ENCODE data around the gene MAJIN.

Gene MAJIN

GRCh38 chr11:64923151-64923661 is 48.7 kb downstream of the MAJIN start:
- TF ChIP-seq CTCF (IDR thresholded peaks at IDR 0.05; ENCODE audit: insufficient read depth, low read length, poor library complexity, severe bottlenecking) = no peak
- no peak for TF ChIP-seq EZH2phosphoT487 (conservative IDR thresholded peaks at IDR 0.05; ENCODE audit: low read length)
- no peak overlapping the region for H2AFZ ChIP-seq (ENCODE audit: low read depth, low read length, severe bottlenecking)
- H3K27ac ChIP-seq (ENCODE audit: low read depth, low read length) = no peak overlapping the region
- peaks cover under 1% of the 10 kb centered on the region; the same call in 1 of the 2 replicates for H3F3A ChIP-seq (ENCODE audit: insufficient read depth)
- no peak overlapping the region for H3K4me2 ChIP-seq (ENCODE audit: low read depth, low read length, poor library complexity, severe bottlenecking)
- no peaks in the 10 kb centered on the region for H3K9me2 ChIP-seq (replicated peaks; ENCODE audit: insufficient read depth, low read length)
- no peaks in the 10 kb centered on the region for H3K9me3 ChIP-seq (ENCODE audit: insufficient read depth, low read length)
- H3K27me3 ChIP-seq (ENCODE audit: low read length) = no peaks in the 10 kb centered on the region
- H3K4me3 ChIP-seq (ENCODE audit: insufficient read depth, low read length, poor library complexity, severe bottlenecking) = no peak overlapping the region
- no peaks in the 10 kb centered on the region for H3K36me3 ChIP-seq (ENCODE audit: low read length)
- no peak overlapping the region for H3K9ac ChIP-seq (ENCODE audit: low read length)
- H3K79me2 ChIP-seq (ENCODE audit: insufficient read depth, low read length) = no peaks in the 10 kb centered on the region
- H4K20me1 ChIP-seq (ENCODE audit: low read depth, low read length) = no peaks in the 10 kb centered on the region

DNA sequence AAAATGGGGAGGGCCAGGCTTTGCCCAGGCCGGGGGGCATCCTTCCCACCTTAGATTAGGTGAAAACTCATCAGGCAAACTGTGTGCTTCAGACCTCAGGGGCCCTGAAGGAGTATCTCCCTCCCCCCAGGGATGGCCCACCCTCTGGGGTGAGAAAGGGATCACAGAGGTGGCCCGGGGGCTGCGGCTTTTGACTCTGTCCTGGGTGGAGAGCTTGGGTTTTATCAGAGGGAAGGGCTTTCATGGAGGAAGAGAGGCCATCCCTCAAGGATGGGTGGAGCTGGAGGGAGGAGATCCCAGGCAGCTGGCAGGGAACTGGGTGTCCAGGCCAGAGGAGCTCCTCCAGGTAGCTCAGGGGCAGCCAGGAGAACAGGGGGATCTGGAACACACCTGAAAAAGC is 50.5 kb downstream of the MAJIN start:
- H2AFZ ChIP-seq (ENCODE audit: low read depth, low read length, severe bottlenecking) = no peak overlapping the region
- peaks cover 6% of the 10 kb centered on the region for H3F3A ChIP-seq (ENCODE audit: insufficient read depth)
- no peaks in the 10 kb centered on the region for H3K36me3 ChIP-seq (ENCODE audit: low read length)
- H3K9me3 ChIP-seq (ENCODE audit: insufficient read depth, low read length) = no peaks in the 10 kb centered on the region
- H3K27ac ChIP-seq (ENCODE audit: low read depth, low read length) = no peak overlapping the region
- TF ChIP-seq EZH2phosphoT487 (conservative IDR thresholded peaks at IDR 0.05; ENCODE audit: low read length) = no peak
- TF ChIP-seq CTCF (IDR thresholded peaks at IDR 0.05; ENCODE audit: insufficient read depth, low read length, poor library complexity, severe bottlenecking) = no peak
- H3K9me2 ChIP-seq (replicated peaks; ENCODE audit: insufficient read depth, low read length) = no peaks in the 10 kb centered on the region
- H3K27me3 ChIP-seq (ENCODE audit: low read length) = no peaks in the 10 kb centered on the region
- no peaks in the 10 kb centered on the region for H4K20me1 ChIP-seq (ENCODE audit: low read depth, low read length)
- no peak overlapping the region for H3K4me3 ChIP-seq (ENCODE audit: insufficient read depth, low read length, poor library complexity, severe bottlenecking)
- H3K79me2 ChIP-seq (ENCODE audit: insufficient read depth, low read length) = peaks cover 3% of the 10 kb centered on the region; the same call in 1 of the 2 replicates
- no peak overlapping the region for H3K9ac ChIP-seq (ENCODE audit: low read length)
- no peak overlapping the region for H3K4me2 ChIP-seq (ENCODE audit: low read depth, low read length, poor library complexity, severe bottlenecking)

DNA sequence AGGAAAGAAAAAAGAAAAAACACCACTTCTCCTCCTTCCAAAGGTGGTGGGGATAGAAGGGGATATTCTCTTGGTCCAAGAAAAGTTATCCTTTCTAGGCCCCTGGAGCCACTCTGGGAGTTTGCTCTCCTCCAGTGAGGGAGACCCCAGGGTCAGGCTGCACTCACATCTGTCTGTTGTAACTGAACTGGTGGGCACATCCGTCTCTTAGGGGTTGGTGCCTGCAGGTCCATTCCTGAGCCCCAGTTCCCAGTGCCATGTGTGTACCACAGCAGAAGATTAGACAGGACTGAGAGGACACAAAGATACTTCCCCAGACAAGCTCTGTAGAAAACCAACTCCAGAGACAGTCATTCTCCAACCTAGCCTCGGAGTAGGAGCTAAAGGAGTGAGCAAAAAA is 51.8 kb downstream of the MAJIN start:
- Histone ChIP-seq H3K27me3 (ENCODE audit: low read length) (no peaks in the 10 kb centered on the region), H3K9me3 (ENCODE audit: insufficient read depth, low read length) (no peaks in the 10 kb centered on the region), H3K9ac (ENCODE audit: low read length) (no peak overlapping the region), H4K20me1 (ENCODE audit: low read depth, low read length) (no peaks in the 10 kb centered on the region), H3F3A (ENCODE audit: insufficient read depth) (peaks cover 6% of the 10 kb centered on the region), H3K4me2 (ENCODE audit: low read depth, low read length, poor library complexity, severe bottlenecking) (no peak overlapping the region), H2AFZ (ENCODE audit: low read depth, low read length, severe bottlenecking) (no peak overlapping the region), H3K27ac (ENCODE audit: low read depth, low read length) (no peak overlapping the region), H3K79me2 (ENCODE audit: insufficient read depth, low read length) (peaks cover 10% of the 10 kb centered on the region; the same call in 1 of the 2 replicates), H3K9me2 (replicated peaks; ENCODE audit: insufficient read depth, low read length) (no peaks in the 10 kb centered on the region), H3K4me3 (ENCODE audit: insufficient read depth, low read length, poor library complexity, severe bottlenecking) (no peak overlapping the region), H3K36me3 (ENCODE audit: low read length) (no peaks in the 10 kb centered on the region)
- TF ChIP-seq EZH2phosphoT487 (conservative IDR thresholded peaks at IDR 0.05; ENCODE audit: low read length) = no peak
- TF ChIP-seq CTCF (IDR thresholded peaks at IDR 0.05; ENCODE audit: insufficient read depth, low read length, poor library complexity, severe bottlenecking) = no peak
